Keratinocyte (primary cell): ENCODE data around the gene FAM8A1.

Source experiments
- CTCF ChIP-seq, 3 experiments: IDR thresholded peaks in 1 of 3; conservative IDR thresholded peaks in 1 of 3; optimal IDR thresholded peaks in 1 of 3; 2 replicates in 2 of 3; 3 replicates in 1 of 3; pipeline versions ENCODE3 to v1.5.1; 2011; ENCODE audit warnings: low read length in 3 of 3, mild to moderate bottlenecking in 3 of 3, moderate library complexity in 2 of 3, control low read depth in 1 of 3, inconsistent platforms in 1 of 3; ENCODE audit not compliant: insufficient read depth in 2 of 3; ENCODE audit errors: extremely low read depth in 1 of 3
- EZH2 ChIP-seq: IDR thresholded peaks from one replicate; pipeline ENCODE4 v1.6.1; 2012; ENCODE audit warnings: inconsistent platforms, mild to moderate bottlenecking, low read length, moderate library complexity

- no peak for TF ChIP-seq CTCF (optimal IDR thresholded peaks at IDR 0.05 in 1 of 3, IDR thresholded peaks at IDR 0.05 in 1 of 3, conservative IDR thresholded peaks at IDR 0.05 in 1 of 3; ENCODE audit: extremely low read depth in 1 of 3, insufficient read depth in 2 of 3, low read length in 3 of 3)
- TF ChIP-seq EZH2 = no peak
These were observed 37.5 kb upstream of the FAM8A1 start for GRCh38 chr6:17562636-17563035.
